Neutrophil (primary cell): Measurements from ENCODE around the gene ITGA11.

Experiments used
- H3K27ac ChIP-seq: fragments of 200-600 bp; sonication (generic); 2 replicates; pipeline ENCODE4 v1.5.1; 2016; ENCODE audit warnings: mild to moderate bottlenecking, moderate library complexity
- H3K27me3 ChIP-seq: fragments of 200-600 bp; sonication (generic); 2 replicates; pipeline ENCODE4 v1.6.0; 2016; ENCODE audit warnings: mild to moderate bottlenecking
- H3K36me3 ChIP-seq: fragments of 200-600 bp; sonication (generic); 2 replicates; pipeline ENCODE4 v1.5.1; 2017
- H3K4me1 ChIP-seq, 2 experiments: fragments of 200-600 bp in 1 of 2; sonication (generic) in 1 of 2; 1 replicate in 1 of 2; 2 replicates in 1 of 2; pipeline versions ENCODE4 v1.5.1 to v1.6.1; 2013 to 2016; ENCODE audit warnings: low read depth in 1 of 2, low read length in 1 of 2, mild to moderate bottlenecking in 1 of 2, moderate library complexity in 1 of 2; ENCODE audit not compliant: control insufficient read depth in 1 of 2, insufficient read depth in 1 of 2
- H3K4me3 ChIP-seq, 2 experiments: fragments of 200-600 bp in 1 of 2; sonication (generic) in 1 of 2; 1 replicate in 1 of 2; 2 replicates in 1 of 2; pipeline ENCODE4 v1.5.1; 2013 to 2016; ENCODE audit warnings: low read depth in 1 of 2, low read length in 1 of 2, mild to moderate bottlenecking in 1 of 2, moderate library complexity in 1 of 2
- H3K9me3 ChIP-seq: fragments of 200-600 bp; sonication (generic); 2 replicates; pipeline ENCODE4 v1.5.1; 2016
- TF ChIP-seq, protein P1 (sequence below): fragments of 200-600 bp; sonication (generic); IDR thresholded peaks from 2 replicates; pipeline ENCODE4 v1.5.1; 2016; ENCODE audit warnings: antibody characterized with exemption

ITGA11 gene

DNA sequence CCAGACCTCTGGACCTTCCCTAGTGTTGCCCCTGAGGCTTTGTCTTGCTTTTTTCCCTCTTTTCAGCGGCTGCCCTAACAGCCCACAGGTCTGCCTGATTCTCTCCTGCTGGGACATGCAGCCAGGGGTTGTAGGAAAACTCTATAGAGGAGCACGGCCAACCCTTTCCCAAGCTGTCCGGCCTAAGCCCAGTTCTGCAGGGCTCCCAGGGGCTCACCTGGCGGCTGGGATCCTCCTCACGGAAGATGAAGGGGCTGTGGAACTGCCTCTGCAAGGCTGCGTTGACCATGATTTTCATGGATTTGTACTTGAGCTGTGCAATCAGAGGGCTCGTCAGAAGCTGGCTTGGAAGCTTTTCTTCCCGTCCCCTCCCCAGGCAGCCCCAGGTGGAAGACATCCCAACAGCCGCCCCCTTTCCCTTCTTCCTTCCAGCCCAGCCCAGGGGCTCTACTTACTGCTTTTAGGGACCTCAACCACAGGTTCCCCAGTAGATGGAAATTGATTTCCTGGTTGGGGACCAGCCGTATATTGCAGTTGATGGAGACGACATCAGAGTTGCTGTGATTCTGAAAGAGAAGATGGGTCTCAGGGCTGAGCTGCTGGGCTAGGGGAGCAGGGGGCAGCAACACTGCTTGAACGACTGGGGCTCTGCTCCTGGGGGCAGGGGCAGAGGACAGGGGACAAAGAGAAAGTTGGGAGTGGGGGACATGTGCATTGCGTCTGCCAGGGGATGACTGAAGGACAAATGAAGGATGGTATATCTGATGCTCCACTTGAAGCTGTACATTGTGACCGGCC lies 124.6 kb downstream of the ITGA11 start:
- Histone ChIP-seq H3K9me3 (no peaks in the 10 kb centered on the region), H3K36me3 (no peaks in the 10 kb centered on the region), H3K4me1 (peaks cover 4 to 6% of the 10 kb centered on the region in 2 experiments), H3K27ac (no peak overlapping the region), H3K27me3 (peaks cover 6% of the 10 kb centered on the region), H3K4me3 (no peak overlapping the region)
- TF ChIP-seq, protein P1, sequence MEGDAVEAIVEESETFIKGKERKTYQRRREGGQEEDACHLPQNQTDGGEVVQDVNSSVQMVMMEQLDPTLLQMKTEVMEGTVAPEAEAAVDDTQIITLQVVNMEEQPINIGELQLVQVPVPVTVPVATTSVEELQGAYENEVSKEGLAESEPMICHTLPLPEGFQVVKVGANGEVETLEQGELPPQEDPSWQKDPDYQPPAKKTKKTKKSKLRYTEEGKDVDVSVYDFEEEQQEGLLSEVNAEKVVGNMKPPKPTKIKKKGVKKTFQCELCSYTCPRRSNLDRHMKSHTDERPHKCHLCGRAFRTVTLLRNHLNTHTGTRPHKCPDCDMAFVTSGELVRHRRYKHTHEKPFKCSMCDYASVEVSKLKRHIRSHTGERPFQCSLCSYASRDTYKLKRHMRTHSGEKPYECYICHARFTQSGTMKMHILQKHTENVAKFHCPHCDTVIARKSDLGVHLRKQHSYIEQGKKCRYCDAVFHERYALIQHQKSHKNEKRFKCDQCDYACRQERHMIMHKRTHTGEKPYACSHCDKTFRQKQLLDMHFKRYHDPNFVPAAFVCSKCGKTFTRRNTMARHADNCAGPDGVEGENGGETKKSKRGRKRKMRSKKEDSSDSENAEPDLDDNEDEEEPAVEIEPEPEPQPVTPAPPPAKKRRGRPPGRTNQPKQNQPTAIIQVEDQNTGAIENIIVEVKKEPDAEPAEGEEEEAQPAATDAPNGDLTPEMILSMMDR = no peak

DNA sequence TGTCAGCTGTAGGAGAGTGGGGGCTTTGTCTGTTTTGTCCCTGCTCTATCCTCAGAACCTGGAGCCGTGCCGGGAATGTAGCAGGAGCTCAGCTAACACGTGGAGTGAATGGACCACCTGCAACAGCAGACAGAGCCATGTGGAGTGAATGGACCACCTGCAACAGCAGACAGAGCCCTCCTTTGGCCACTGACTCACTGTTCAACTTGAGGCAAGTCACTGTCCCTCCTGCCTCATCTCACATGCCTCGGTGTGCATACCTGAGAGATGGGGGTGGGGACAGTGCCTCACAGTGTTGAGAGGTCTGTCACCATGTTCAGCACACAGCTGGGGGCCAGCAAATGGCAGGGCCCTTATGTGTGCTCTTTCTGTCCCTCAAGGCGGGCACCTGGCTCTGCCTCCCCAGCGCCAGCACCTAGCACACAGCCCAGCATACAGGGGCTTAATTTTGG lies 126.5 kb downstream of the ITGA11 start:
- no peak overlapping the region for H3K4me3 ChIP-seq
- H3K9me3 ChIP-seq = no peaks in the 10 kb centered on the region
- TF ChIP-seq, protein P1 = no peak
- peaks cover 6% of the 10 kb centered on the region for H3K27me3 ChIP-seq
- H3K27ac ChIP-seq = no peak overlapping the region
- no peaks in the 10 kb centered on the region for H3K36me3 ChIP-seq
- H3K4me1 ChIP-seq = peaks cover 4 to 6% of the 10 kb centered on the region in 2 experiments

DNA sequence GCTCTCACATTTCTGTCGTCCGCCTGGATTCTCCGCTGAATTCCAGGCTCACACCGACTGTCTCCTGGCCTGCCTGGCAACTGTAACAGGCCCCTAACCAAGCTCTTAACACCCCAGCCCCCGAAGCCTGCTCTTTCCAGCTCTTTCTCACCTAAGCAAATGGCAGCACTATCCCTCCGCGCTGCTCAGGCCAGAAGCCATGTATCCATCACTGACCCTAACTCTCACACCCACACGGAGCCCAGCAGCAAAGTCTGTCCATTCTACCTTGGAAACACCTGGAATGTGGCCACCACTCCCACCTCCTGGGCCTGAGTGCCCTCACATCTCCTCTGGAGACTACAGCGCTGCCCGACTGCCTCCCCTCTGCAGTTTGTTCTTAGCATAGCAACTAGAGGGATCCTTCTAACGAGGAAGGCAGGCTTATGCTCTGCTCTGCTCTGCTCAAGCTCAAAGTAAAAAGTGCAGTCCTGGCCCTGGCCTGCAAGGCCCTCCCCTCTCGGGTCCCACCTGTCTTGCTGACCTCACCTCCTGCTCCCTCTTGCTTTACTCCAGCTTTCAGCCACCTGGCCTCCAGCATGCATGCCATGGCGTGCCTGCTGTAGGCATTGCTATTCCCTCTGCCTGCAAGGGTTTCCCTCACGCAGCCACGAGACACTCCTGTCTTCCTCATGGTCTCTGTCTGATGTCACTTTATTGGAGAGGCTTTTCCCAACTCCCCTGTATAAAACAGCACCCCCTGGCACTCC lies 127.2 kb downstream of the ITGA11 start:
- Histone ChIP-seq H3K9me3 (no peaks in the 10 kb centered on the region), H3K36me3 (no peaks in the 10 kb centered on the region), H3K4me1 (peaks cover 4 to 6% of the 10 kb centered on the region in 2 experiments), H3K4me3 (no peak overlapping the region), H3K27me3 (peaks cover 6% of the 10 kb centered on the region), H3K27ac (no peak overlapping the region)
- TF ChIP-seq, protein P1 = no peak

DNA sequence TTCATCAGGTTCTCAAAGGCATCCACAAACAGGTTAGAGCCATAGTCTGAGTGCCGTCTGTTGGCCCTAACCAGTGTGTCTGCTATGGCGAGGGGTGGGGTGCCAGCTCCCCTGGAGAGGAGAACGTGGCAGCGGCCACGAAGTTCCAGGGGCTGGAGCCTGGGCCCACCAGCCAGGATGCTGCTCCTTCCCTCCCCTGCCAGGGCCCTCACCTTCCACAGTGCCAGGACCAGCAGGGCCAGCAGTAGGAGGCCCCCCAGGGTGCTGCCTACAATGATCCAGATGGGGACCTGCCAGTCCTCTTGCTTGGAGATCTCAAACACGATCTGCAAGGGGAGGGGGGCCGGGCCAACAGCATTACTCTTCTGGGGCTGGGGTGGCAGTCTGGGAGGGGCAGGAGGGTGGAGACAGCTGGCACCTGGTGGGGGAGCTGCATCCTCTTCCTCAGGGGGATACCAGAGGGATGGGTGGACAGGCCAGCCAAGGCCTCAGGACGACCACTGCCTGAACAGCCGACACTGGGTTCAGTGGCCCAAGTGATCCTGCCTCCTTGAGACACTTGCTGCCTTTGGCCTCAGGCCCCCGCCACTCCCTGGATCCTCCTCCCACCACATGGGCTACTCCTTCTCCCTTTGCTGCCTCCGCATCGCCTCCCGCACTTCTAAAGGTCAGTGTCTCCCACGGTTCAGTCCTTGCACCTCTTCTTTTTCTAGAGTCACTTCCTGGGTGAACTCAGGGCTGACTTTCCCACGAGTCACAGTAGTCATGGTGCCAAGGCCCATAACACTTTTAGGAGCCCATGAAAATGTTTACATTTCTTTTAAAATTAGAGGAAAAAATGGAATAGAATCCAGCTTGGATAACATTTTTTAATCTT lies 128.2 kb downstream of the ITGA11 start:
- Histone ChIP-seq H3K27ac (no peak overlapping the region), H3K9me3 (no peaks in the 10 kb centered on the region), H3K36me3 (no peaks in the 10 kb centered on the region), H3K27me3 (peaks cover 6% of the 10 kb centered on the region), H3K4me3 (no peak overlapping the region), H3K4me1 (peaks cover 12 to 13% of the 10 kb centered on the region in 2 experiments)
- TF ChIP-seq, protein P1 = no peak

DNA sequence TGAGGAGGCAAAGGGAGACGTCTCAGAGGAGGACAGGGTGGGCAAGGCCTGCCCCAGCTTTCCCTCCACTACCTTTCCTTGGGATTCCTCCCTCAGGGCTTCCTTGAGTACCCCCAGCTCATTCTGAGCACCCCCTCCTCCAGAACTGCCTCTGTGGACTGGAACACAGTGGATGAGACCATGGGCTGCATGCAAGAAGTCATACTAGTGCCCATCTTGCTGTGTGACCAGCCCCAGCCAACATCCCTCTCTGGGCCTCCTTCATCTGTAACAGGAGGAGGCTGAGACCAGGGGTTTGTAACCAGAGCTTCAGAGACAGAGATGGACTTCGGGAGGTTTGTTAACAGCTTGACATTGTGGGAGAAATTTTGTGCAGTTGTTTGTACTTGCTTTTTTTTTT lies 128.8 kb downstream of the ITGA11 start:
- Histone ChIP-seq H3K36me3 (no peaks in the 10 kb centered on the region), H3K9me3 (no peaks in the 10 kb centered on the region), H3K4me1 (peaks cover 16 to 18% of the 10 kb centered on the region in 2 experiments), H3K4me3 (no peak overlapping the region), H3K27ac (no peak overlapping the region), H3K27me3 (peaks cover 6% of the 10 kb centered on the region)
- TF ChIP-seq, protein P1 = no peak
